ENCODE measurements around the gene HDGFL2.
A peak's percentile ranks its signal among the peaks of the same experiment; 100 is the strongest.

HDGFL2 gene

GRCh38 chr19:4456476-4456842, 15.6 kb upstream of the HDGFL2 start:
- Histone ChIP-seq H4K91ac (ENCODE audit: low read depth, low read length, poor library complexity) (no peak overlapping the region), H3K79me1 (ENCODE audit: low read depth, low read length) (peaks cover 1% of the 10 kb centered on the region), H2AK5ac (ENCODE audit: low read depth, low read length) (peak overlapping the region; percentile 85), H3K4ac (ENCODE audit: low read length) (no peak overlapping the region), H3K9me3 (replicated peaks in 1 of 2; ENCODE audit: control insufficient read depth in 2 of 2, insufficient read depth in 1 of 2, low read depth in 1 of 2, low read length in 2 of 2) (no peaks in the 10 kb centered on the region), H2BK15ac (ENCODE audit: low read length) (no peak overlapping the region), H3K4me3 (ENCODE audit: low read length in 2 of 2) (peak overlapping the region; percentile 82 to 84), H3K23ac (ENCODE audit: low read depth, low read length, poor library complexity) (no peak overlapping the region), H2BK12ac (ENCODE audit: low read length) (no peak overlapping the region), H4K8ac (ENCODE audit: low read depth, low read length) (no peak overlapping the region), H3K4me2 (ENCODE audit: insufficient read depth, low read length, poor library complexity, severe bottlenecking) (peak overlapping the region; percentile 74), H2BK120ac (ENCODE audit: low read depth, low read length) (no peak overlapping the region), H3K18ac (ENCODE audit: low read length) (peak overlapping the region; percentile 11), H3K9ac (ENCODE audit: low read depth, low read length, poor library complexity) (peak overlapping the region; percentile 75), H3K4me1 (ENCODE audit: control insufficient read depth in 2 of 2, insufficient read depth in 1 of 2, low read depth in 1 of 2, low read length in 2 of 2) (peaks cover 8 to 15% of the 10 kb centered on the region in 2 donors), H3K27me3 (ENCODE audit: control insufficient read depth in 3 of 3, insufficient read depth in 3 of 3, low read depth in 1 of 3, low read length in 3 of 3) (no peaks in the 10 kb centered on the region), H2BK5ac (ENCODE audit: low read length) (peak overlapping the region; percentile 82), H3K36me3 (replicated peaks in 1 of 2; ENCODE audit: control insufficient read depth in 2 of 2, insufficient read depth in 2 of 2, low read length in 2 of 2) (peaks cover 6 to 28% of the 10 kb centered on the region in 2 donors), H3K27ac (replicated peaks; ENCODE audit: low read length) (no peak overlapping the region), H2AFZ (ENCODE audit: low read length) (peak overlapping the region; percentile 55), H3K14ac (ENCODE audit: low read length) (no peak overlapping the region)
- no peak for DNase-seq (ENCODE audit: low spot score)
- WGBS, 2 donors (ENCODE audit: extremely low coverage in 2 of 2, insufficient read length in 2 of 2, insufficient replicate concordance in 1 of 2), result no CpG with 5 or more reads among the region's 9 CpGs

GRCh38 chr19:4456843-4457653, 15.0 kb upstream of the HDGFL2 start:
- H2BK5ac ChIP-seq (ENCODE audit: low read length), result peak overlapping the region; percentile 82
- peak overlapping the region; percentile 99 for H3K18ac ChIP-seq (ENCODE audit: low read length)
- DNase-seq (ENCODE audit: low spot score), result peak; percentile 82
- peaks cover 1% of the 10 kb centered on the region for H3K79me1 ChIP-seq (ENCODE audit: low read depth, low read length)
- H3K9ac ChIP-seq (ENCODE audit: low read depth, low read length, poor library complexity), result peak overlapping the region; percentile 90
- peak overlapping the region; percentile 84 to 94 for H3K4me3 ChIP-seq (ENCODE audit: low read length in 2 of 2)
- no peak overlapping the region for H4K8ac ChIP-seq (ENCODE audit: low read depth, low read length)
- H3K4me2 ChIP-seq (ENCODE audit: insufficient read depth, low read length, poor library complexity, severe bottlenecking), result peak overlapping the region; percentile 74
- no peak overlapping the region for H2BK120ac ChIP-seq (ENCODE audit: low read depth, low read length)
- no peaks in the 10 kb centered on the region for H3K9me3 ChIP-seq (replicated peaks in 1 of 2; ENCODE audit: control insufficient read depth in 2 of 2, insufficient read depth in 1 of 2, low read depth in 1 of 2, low read length in 2 of 2)
- H2AK5ac ChIP-seq (ENCODE audit: low read depth, low read length), result peak overlapping the region; percentile 85
- no peak overlapping the region for H3K14ac ChIP-seq (ENCODE audit: low read length)
- WGBS, 2 donors (ENCODE audit: extremely low coverage in 2 of 2, insufficient read length in 2 of 2, insufficient replicate concordance in 1 of 2), result no CpG with 5 or more reads among the region's 53 CpGs
- peaks cover 6 to 24% of the 10 kb centered on the region in 2 donors for H3K36me3 ChIP-seq (replicated peaks in 1 of 2; ENCODE audit: control insufficient read depth in 2 of 2, insufficient read depth in 2 of 2, low read length in 2 of 2)
- H2BK15ac ChIP-seq (ENCODE audit: low read length), result no peak overlapping the region
- H3K4ac ChIP-seq (ENCODE audit: low read length), result no peak overlapping the region
- peaks cover 8 to 15% of the 10 kb centered on the region in 2 donors for H3K4me1 ChIP-seq (ENCODE audit: control insufficient read depth in 2 of 2, insufficient read depth in 1 of 2, low read depth in 1 of 2, low read length in 2 of 2)
- H2AFZ ChIP-seq (ENCODE audit: low read length), result peak overlapping the region; percentile 84
- H3K27me3 ChIP-seq (ENCODE audit: control insufficient read depth in 3 of 3, insufficient read depth in 3 of 3, low read depth in 1 of 3, low read length in 3 of 3), result no peaks in the 10 kb centered on the region
- no peak overlapping the region for H3K23ac ChIP-seq (ENCODE audit: low read depth, low read length, poor library complexity)
- no peak overlapping the region for H4K91ac ChIP-seq (ENCODE audit: low read depth, low read length, poor library complexity)
- H2BK12ac ChIP-seq (ENCODE audit: low read length), result no peak overlapping the region
- peak overlapping the region; percentile 97 for H3K27ac ChIP-seq (replicated peaks; ENCODE audit: low read length)

GRCh38 chr19:4457654-4458395, 14.3 kb upstream of the HDGFL2 start, which contains the start of gene UBXN6:
TSS of gene UBXN6 (minus strand) at chr19:4457794. CDS start at chr19:4457697, 97 bp downstream.
- H3K23ac ChIP-seq (ENCODE audit: low read depth, low read length, poor library complexity), result peak within 1 kb of the TSS; percentile 47
- no peak within 1 kb of the TSS for H2BK12ac ChIP-seq (ENCODE audit: low read length)
- H3K79me1 ChIP-seq (ENCODE audit: low read depth, low read length), result peaks cover 1% of the 10 kb centered on the region
- peak within 1 kb of the TSS; percentile 84 to 94 for H3K4me3 ChIP-seq (ENCODE audit: low read length in 2 of 2)
- peak within 1 kb of the TSS; percentile 85 for H2AK5ac ChIP-seq (ENCODE audit: low read depth, low read length)
- peak; percentile 99 for DNase-seq (ENCODE audit: low spot score)
- H4K91ac ChIP-seq (ENCODE audit: low read depth, low read length, poor library complexity), result no peak within 1 kb of the TSS
- no peaks in the 10 kb centered on the region for H3K27me3 ChIP-seq (ENCODE audit: control insufficient read depth in 3 of 3, insufficient read depth in 3 of 3, low read depth in 1 of 3, low read length in 3 of 3)
- no peak within 1 kb of the TSS for H3K14ac ChIP-seq (ENCODE audit: low read length)
- peak within 1 kb of the TSS; percentile 97 for H3K27ac ChIP-seq (replicated peaks; ENCODE audit: low read length)
- no peaks in the 10 kb centered on the region for H3K9me3 ChIP-seq (replicated peaks in 1 of 2; ENCODE audit: control insufficient read depth in 2 of 2, insufficient read depth in 1 of 2, low read depth in 1 of 2, low read length in 2 of 2)
- H3K18ac ChIP-seq (ENCODE audit: low read length), result peak within 1 kb of the TSS; percentile 99
- peak within 1 kb of the TSS; percentile 82 for H2BK5ac ChIP-seq (ENCODE audit: low read length)
- no peak within 1 kb of the TSS for H2BK15ac ChIP-seq (ENCODE audit: low read length)
- peak within 1 kb of the TSS; percentile 90 for H3K9ac ChIP-seq (ENCODE audit: low read depth, low read length, poor library complexity)
- no peak within 1 kb of the TSS for H3K4ac ChIP-seq (ENCODE audit: low read length)
- peak within 1 kb of the TSS; percentile 30 for H4K8ac ChIP-seq (ENCODE audit: low read depth, low read length)
- H3K4me1 ChIP-seq (ENCODE audit: control insufficient read depth in 2 of 2, insufficient read depth in 1 of 2, low read depth in 1 of 2, low read length in 2 of 2), result peaks cover 8 to 15% of the 10 kb centered on the region in 2 donors
- H2BK120ac ChIP-seq (ENCODE audit: low read depth, low read length), result no peak within 1 kb of the TSS
- no CpG with 5 or more reads among the region's 52 CpGs for WGBS, 2 donors (ENCODE audit: extremely low coverage in 2 of 2, insufficient read length in 2 of 2, insufficient replicate concordance in 1 of 2)
- H3K36me3 ChIP-seq (replicated peaks in 1 of 2; ENCODE audit: control insufficient read depth in 2 of 2, insufficient read depth in 2 of 2, low read length in 2 of 2), result peaks cover 3 to 17% of the 10 kb centered on the region in 2 donors
- H3K4me2 ChIP-seq (ENCODE audit: insufficient read depth, low read length, poor library complexity, severe bottlenecking), result peak within 1 kb of the TSS; percentile 74
- H2AFZ ChIP-seq (ENCODE audit: low read length), result peak within 1 kb of the TSS; percentile 84
